ENCODE data around the gene CARNS1.
"Not testable (repeated sequence)": the region's sequence is repeated elsewhere in the genome, so short reads cannot be mapped to it uniquely, and the experiment has no call there.

DNA sequence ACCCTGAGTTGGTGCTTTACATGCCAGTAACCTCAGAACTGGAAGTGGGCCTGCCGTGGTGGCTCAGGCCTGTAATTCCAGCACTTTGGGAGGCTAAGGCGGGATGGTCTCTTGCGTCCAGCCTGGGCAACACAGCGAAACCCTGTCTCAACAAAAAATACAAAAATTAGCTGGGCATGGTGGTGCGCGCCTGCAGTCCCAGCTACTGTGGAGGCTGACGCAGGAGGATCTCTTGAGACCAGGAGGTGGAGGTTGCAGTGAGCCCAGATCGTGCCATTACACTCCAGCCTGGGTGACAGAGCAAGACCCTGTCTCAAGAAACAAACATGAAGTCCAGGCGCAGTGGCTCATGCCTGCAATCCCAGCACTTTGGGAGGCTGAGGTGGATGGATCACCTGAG, 12.4 kb upstream of the CARNS1 start:
- not testable (repeated sequence) for TF ChIP-seq SP1, FOXA1 (IDR thresholded peaks at IDR 0.05)
